ENCODE measurements around the gene ADAMTS6.

GRCh38 chr5:65246741-65247140, 235.0 kb downstream of the ADAMTS6 start:
- TF ChIP-seq CREB1 (CRISPR knock-in tag; IDR thresholded peaks at IDR 0.05; ENCODE audit: low read depth), result no peak
- TF ChIP-seq, protein P1, sequence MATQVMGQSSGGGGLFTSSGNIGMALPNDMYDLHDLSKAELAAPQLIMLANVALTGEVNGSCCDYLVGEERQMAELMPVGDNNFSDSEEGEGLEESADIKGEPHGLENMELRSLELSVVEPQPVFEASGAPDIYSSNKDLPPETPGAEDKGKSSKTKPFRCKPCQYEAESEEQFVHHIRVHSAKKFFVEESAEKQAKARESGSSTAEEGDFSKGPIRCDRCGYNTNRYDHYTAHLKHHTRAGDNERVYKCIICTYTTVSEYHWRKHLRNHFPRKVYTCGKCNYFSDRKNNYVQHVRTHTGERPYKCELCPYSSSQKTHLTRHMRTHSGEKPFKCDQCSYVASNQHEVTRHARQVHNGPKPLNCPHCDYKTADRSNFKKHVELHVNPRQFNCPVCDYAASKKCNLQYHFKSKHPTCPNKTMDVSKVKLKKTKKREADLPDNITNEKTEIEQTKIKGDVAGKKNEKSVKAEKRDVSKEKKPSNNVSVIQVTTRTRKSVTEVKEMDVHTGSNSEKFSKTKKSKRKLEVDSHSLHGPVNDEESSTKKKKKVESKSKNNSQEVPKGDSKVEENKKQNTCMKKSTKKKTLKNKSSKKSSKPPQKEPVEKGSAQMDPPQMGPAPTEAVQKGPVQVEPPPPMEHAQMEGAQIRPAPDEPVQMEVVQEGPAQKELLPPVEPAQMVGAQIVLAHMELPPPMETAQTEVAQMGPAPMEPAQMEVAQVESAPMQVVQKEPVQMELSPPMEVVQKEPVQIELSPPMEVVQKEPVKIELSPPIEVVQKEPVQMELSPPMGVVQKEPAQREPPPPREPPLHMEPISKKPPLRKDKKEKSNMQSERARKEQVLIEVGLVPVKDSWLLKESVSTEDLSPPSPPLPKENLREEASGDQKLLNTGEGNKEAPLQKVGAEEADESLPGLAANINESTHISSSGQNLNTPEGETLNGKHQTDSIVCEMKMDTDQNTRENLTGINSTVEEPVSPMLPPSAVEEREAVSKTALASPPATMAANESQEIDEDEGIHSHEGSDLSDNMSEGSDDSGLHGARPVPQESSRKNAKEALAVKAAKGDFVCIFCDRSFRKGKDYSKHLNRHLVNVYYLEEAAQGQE (IDR thresholded peaks at IDR 0.05; ENCODE audit: unreplicated experiment), result no peak
- no peak for TF ChIP-seq POLR2AphosphoS5 (IDR thresholded peaks at IDR 0.05; ENCODE audit: low read depth)
- no peak for TF ChIP-seq CTCF (conservative IDR thresholded peaks at IDR 0.05; ENCODE audit: low read depth in 2 of 2)

All from GM23338 (cell line).